ENCODE measurements around the gene ALDH1L1.

GRCh38 chr3:126113238-126113555, 67.2 kb downstream of the ALDH1L1 start:
- TF ChIP-seq EZH2phosphoT487 (IDR thresholded peaks at IDR 0.05; ENCODE audit: low read length) (no peak), EZH2 (optimal IDR thresholded peaks at IDR 0.05; ENCODE audit: low read depth, low read length) (no peak), CTCF (IDR thresholded peaks at IDR 0.05; ENCODE audit: low read length) (no peak)
